Tracheal epithelial cell (primary cell): ENCODE measurements around the gene UBASH3A. TPM values are rescaled to one million over a fixed set of nuclear protein-coding genes. Genes with fewer than 3 reads are reported as not detected.

Experiments
- total RNA-seq: library from RNA; depleted of rRNA; stranded (reverse); fragments of >200 nt; gene quantifications from 2 replicates; pipeline ENCODE4 v1.2.1, GENCODE V29; 2014

Gene UBASH3A, protein sequence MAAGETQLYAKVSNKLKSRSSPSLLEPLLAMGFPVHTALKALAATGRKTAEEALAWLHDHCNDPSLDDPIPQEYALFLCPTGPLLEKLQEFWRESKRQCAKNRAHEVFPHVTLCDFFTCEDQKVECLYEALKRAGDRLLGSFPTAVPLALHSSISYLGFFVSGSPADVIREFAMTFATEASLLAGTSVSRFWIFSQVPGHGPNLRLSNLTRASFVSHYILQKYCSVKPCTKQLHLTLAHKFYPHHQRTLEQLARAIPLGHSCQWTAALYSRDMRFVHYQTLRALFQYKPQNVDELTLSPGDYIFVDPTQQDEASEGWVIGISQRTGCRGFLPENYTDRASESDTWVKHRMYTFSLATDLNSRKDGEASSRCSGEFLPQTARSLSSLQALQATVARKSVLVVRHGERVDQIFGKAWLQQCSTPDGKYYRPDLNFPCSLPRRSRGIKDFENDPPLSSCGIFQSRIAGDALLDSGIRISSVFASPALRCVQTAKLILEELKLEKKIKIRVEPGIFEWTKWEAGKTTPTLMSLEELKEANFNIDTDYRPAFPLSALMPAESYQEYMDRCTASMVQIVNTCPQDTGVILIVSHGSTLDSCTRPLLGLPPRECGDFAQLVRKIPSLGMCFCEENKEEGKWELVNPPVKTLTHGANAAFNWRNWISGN
- not detected in 2 replicates for total RNA-seq

DNA sequence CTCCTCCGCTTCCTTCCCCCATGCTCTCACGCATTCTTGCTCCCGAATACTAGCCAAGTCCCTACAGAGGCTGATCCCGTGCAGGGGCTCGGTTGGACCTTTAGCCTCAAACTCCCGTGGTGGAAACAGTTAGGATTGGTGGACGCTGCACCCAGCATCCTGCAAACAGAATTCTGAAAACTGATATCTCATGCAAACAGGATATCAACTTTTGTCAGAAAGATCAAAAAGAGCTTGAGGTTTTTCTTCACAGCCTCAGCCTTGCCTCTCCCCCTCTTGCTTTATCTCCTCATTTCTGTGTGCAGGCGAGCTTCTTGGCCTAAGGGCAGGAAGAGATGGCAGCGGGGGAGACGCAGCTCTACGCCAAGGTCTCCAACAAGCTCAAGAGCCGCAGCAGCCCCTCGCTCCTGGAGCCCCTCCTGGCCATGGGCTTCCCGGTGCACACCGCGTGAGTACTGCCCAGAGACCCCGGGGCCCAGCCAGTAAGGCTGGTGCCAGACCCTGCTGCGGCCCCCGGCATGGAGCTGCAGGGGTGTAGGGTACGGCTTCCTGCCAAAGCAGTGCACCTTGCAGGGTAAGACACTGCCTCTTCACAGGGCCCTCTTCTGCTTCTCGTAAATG lies at the start of gene UBASH3A:
TSS of gene UBASH3A (plus strand) at position 292 of the 621 bp plus-strand sequence. CDS start at position 336, 44 bp downstream.

DNA sequence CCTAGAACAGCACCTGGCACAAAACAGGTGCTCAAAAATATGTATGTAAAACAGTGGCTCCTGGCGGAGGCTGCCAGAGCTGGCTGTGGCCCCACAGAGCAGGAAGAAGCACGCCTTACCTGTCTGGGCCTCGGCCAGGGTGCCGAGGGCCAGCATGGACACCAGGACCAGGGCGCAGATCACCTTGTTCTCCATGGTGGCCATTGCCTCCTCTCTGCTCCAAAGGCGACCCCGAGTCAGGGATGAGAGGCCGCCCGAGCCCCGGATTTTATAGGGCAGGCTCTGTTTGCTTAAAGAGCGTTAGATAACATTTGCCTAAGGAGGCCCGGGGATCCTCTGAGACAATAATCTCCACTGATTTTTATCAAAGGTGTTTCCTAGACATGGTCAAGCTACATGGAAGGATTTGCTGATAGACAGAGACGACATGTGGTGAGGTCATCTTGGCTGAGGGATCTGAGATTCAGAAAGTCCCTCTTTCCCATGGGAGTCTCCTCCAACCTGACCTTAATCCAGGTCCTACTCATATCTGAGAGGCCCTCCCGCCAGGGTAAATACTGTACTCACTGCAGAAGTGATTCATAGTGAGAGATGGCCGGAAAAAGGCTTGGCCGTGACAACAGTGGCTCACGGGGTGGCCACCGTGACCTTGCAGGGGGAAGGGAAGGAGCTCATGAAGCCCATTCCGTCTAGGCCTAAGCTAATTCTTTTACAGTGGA lies 37.3 kb upstream of the UBASH3A start, which contains the start of gene TFF1:
TSS of gene TFF1 (minus strand) at position 244 of the 719 bp plus-strand sequence. CDS start at position 204, 40 bp downstream.

DNA sequence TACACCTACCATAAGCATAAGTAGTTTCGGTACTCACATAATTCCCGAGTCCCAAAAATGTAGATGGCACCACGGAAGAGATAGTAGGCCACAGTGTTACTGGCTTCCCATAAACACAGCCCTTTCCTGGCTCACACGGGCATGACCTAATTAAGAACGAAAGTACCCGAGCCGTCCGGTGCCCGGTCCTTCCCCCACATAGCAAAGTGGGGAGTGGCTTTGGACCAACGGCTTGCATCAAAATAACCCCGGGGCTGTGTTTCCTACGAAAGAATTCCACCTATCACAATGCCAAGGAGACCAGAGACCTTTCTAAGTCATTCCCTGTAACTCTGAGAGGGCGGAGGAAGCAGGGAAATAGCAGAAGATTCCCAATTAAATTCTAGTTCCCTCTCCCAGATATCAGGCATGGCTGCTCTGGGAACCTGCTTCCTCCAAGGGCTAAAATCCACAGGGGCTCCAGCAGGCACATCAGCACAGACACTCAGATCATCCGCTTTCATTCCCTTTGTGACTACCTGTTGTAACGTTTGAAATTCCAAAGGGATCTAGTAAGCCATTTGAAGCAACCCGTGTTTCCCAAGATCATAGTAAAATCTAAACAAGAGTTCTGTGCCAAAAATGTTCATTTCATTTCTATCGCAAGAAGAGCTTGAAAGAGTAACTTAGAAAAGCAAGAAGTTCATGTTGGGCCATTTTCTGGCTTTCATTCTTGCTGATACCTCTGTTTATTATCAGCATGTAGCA lies 7.6 kb upstream of the UBASH3A start, which contains the start of gene TMPRSS3:
TSS of gene TMPRSS3 (minus strand) at position 148 of the 747 bp plus-strand sequence. CDS start 635 bp downstream, outside the sequence.

DNA sequence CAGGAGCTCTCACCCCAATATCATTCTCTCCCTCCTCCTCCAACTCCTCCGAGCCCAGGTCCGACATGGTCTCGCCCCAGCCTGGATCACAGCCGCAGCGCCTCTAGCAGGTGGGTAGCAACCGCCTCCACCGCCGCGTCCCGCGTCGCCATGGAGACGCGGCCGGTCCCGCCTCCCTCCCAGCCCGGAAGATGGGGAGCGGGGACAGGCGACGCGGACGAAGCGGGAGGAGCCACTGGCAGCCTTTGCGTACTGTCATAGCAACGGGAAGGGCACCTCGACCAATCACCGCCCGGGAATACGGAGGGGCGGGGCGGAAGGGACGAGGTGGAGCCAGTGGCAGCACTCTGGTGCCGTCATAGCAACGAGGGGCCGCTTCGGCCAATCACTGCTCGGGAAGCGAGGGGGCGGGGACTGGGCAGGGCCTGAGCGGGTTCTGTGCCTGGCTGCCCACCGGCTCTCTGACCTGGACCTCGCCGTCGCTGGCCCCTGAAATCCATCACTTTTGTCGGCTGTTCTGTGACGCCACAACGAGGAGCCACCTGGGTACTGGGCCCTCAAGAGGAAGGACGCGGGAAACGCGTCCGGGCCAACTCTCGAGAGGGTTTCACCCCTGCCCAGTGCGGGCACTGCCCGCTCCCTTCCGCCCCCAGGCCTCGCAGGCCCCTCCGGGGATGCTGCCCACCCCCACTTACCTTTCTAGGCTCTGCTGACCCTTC lies 92.6 kb downstream of the UBASH3A start, which contains the start of gene RSPH1:
TSS of gene RSPH1 (minus strand) at position 105 of the 719 bp plus-strand sequence. CDS start at position 67, 38 bp downstream.

Other genes starting within 250 kb of the UBASH3A start
- 42.7 and 94.0 TPM in 2 replicates for gene ABCG1, start 184.8 kb upstream of the UBASH3A start, total RNA-seq
- gene TFF3, start 88.5 kb upstream of the UBASH3A start, total RNA-seq = 0.24 TPM in 1 of 2 replicates, not detected in the other
- gene TFF2, start 52.9 kb upstream of the UBASH3A start, total RNA-seq = not detected in 2 replicates
- gene TFF1, start 37.4 kb upstream of the UBASH3A start, total RNA-seq = not detected in 2 replicates
- gene TMPRSS3, start 7.8 kb upstream of the UBASH3A start, total RNA-seq = not detected in 2 replicates
- gene RSPH1, start 92.3 kb downstream of the UBASH3A start, total RNA-seq = under 0.01 and 0.43 TPM in 2 replicates
- gene SLC37A1, start 110.0 kb downstream of the UBASH3A start, total RNA-seq = 7.7 and 16.4 TPM in 2 replicates
- gene PDE9A, start 249.7 kb downstream of the UBASH3A start, total RNA-seq = 2.2 and 2.6 TPM in 2 replicates